ENCODE results near the gene GFOD2.
"Not testable (repeated sequence)": the region's sequence is repeated elsewhere in the genome, so short reads cannot be mapped to it uniquely, and the experiment has no call there.

GFOD2 gene

DNA sequence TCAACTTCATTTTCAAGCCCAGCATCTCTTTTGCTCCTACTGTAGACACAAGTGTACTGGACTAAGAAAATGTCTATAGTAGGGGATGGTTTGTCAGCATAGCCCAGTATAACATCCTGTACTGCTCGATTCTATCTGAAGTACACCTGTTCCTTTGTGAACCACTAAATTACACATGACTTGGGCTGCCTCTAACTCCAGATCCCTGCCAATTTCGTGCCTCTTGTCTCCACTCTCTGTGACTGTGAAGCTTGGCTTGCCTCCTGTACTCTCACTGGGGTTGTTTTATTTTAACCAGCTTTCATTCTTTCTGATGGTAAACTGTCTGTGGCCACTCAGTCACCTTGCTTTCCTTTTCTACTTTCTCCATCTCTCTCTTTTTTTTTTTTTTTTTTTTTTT is 24.5 kb downstream of the GFOD2 start:
- CTCF ChIA-PET: interaction anchor here (0.7 to 2.9 kb wide), 3 partner anchors 9 to 196 kb away, joined by 3 to 9 read pairs (median 4); no protein-coding TSS in a partner anchor
- TF ChIP-seq, protein P1, sequence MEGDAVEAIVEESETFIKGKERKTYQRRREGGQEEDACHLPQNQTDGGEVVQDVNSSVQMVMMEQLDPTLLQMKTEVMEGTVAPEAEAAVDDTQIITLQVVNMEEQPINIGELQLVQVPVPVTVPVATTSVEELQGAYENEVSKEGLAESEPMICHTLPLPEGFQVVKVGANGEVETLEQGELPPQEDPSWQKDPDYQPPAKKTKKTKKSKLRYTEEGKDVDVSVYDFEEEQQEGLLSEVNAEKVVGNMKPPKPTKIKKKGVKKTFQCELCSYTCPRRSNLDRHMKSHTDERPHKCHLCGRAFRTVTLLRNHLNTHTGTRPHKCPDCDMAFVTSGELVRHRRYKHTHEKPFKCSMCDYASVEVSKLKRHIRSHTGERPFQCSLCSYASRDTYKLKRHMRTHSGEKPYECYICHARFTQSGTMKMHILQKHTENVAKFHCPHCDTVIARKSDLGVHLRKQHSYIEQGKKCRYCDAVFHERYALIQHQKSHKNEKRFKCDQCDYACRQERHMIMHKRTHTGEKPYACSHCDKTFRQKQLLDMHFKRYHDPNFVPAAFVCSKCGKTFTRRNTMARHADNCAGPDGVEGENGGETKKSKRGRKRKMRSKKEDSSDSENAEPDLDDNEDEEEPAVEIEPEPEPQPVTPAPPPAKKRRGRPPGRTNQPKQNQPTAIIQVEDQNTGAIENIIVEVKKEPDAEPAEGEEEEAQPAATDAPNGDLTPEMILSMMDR (IDR thresholded peaks at IDR 0.05; ENCODE audit: insufficient read depth, low read length, missing control alignments): no peak
- POLR2A ChIA-PET: no interaction called here
- DNase-seq (ENCODE audit: low read depth, low spot score): no peak
- H3K4me3 ChIP-seq (ENCODE audit: low read depth, low read length): no peak overlapping the region

DNA sequence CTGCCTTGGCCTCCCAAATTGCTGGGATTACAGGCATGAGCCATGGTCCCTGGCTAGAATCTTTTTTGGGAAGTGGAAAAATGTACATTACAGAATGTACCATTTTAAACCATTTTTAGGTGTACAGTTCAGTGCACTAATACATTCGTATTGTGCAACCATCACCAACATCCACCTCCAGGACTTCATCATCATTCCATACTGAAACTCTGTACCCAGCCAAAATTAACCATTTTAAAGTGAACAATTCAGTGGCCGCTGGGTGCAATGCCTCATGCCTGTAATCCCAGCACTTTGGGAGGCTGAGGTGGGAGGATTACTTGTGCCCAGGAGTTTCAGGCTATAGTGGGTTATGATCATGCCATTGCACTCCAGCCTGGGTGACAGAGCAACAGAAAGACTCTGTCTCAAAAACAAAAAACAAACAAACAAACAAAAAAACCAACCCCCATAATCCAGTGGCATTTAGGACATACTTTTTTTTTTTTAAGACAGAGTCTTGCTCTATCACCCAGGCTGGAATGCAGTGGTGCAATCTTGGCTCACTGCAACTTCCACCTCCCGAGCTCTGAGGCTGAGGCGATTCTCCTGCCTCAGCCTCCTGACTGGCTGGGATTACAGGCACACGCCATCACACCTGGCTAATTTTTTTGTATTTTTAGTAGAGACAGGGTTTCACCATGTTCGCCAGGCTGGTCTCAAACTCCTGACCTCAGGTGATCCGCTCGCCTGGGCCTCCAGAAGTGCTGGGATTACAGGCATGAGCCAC is 25.4 kb downstream of the GFOD2 start:
- POLR2A ChIA-PET; H3K4me3 ChIP-seq (ENCODE audit: low read depth, low read length); DNase-seq (ENCODE audit: low read depth, low spot score): not testable (repeated sequence)
- CTCF ChIA-PET: interaction anchor here (2.9 kb wide), 1 partner anchor 26 kb away, joined by 9 read pairs; no protein-coding TSS in a partner anchor

DNA sequence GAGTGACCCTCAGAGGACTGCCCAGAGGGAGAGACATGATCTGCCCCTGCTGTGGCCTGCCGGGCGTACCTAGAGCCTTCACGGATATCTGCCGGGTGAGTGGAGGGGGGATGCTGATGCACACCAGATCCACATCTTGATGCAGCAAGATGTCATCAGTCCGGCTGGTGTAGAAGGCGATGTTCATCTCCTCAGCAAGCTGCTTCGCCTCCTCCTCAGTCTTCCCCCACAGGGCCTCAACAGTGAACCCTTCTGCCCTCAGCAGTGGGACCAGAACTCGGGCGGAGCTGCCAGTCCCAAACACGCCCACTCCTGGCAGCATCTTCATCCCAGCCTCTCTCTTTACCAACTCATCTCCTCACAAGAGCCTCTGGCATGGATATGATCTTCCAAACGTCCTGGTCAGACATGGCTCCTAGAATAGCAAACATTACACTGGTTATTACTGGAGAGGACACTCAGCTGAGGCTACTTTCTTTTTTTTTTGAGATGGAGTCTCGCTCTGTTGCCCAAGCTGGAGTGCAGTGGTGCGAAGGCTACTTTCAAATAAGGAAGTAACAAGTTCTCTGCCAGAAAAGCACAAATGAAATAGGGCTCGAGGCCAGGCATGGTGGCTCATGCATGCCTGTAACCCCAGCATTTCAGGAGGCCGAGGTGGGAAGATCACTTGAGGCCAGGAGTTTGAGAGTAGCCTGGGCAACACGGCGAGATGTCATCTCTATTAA is 33.6 kb downstream of the GFOD2 start:
- TF ChIP-seq, protein P1 (IDR thresholded peaks at IDR 0.05; ENCODE audit: insufficient read depth, low read length, missing control alignments): no peak
- CTCF ChIA-PET: interaction anchor here (10.7 kb wide), 1 partner anchor 16 kb away, joined by 87 read pairs; the partner anchor contains the start of genes C16orf86 and ENKD1
- no peak for DNase-seq (ENCODE audit: low read depth, low spot score)
- POLR2A ChIA-PET: no interaction called here
- H3K4me3 ChIP-seq (ENCODE audit: low read depth, low read length): no peak overlapping the region

DNA sequence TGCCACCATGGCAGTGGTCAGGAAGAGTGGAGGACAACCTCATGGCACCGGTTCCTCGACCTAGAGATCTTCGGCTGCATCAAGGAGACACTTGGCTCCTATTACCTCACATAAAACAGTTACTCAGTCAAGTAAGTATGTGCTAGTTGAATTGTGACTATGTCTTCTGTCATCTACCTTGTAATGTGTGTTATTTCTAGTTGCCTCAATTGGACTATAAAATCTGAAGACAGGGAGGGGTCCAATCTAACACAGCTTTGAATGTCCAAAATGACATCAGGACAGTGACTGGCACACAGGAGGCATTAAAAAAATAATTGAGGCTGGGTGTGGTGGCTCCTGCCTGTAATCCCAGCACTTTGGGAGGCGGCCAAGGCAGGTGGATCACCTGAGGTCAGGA is 35.3 kb downstream of the GFOD2 start:
- TF ChIP-seq, protein P1 (IDR thresholded peaks at IDR 0.05; ENCODE audit: insufficient read depth, low read length, missing control alignments): no peak
- CTCF ChIA-PET: interaction anchor here (1.1 to 10.7 kb wide), 3 partner anchors 14 to 162 kb away, joined by 3 to 87 read pairs (median 4); partner anchors contain the start of genes C16orf86 and ENKD1
- DNase-seq (ENCODE audit: low read depth, low spot score): no peak
- H3K4me3 ChIP-seq (ENCODE audit: low read depth, low read length): no peak overlapping the region
- POLR2A ChIA-PET: no interaction called here

DNA sequence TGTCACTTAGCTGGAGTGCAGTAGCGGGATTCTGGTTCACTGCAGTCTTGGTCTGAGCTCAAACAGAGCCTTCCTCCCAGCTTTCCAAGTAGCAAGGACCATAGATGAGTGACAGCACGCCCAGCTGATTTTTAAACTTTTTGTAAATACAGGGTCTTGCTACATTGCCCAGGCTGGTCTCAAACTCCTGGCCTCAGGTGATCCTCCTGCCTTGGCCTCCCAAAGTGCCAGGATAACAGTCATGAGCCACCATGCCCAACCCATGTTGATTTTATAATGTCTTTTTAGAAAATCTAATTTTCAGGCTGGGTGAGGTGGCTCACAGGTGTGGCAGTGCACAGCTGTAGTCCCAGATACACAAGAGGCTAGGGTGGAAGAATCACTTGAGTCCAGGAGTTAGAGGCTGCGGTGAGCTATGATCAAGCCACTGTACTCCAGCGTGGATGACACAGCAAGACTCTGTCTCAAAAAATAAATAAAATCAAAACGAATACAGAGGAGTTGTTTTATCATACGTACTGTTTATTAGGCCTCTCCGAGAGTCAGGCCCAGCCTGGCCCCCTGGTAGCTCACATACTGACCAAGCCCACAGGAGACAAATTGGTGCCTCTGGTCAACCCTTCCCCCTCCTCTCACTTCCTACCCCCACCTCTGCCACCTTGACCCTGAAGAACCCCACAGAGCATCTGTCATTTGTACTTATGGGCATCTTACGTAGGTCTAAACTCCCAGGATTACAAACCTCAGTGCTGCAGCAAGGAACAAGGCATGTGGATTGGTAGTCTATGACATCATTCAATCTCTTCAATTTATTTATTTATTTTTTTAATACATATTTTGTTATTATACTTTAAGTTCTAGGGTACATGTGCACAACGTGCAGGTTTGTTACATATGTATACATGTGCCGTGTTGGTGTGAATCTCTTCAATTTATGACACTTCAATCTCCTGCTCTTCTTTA is 38.9 kb downstream of the GFOD2 start:
- ChIA-PET POLR2A (interaction anchor here (0.6 kb wide), 1 partner anchor 133 kb away, joined by 3 read pairs; no protein-coding TSS in a partner anchor), CTCF (interaction anchor here (1.0 to 10.7 kb wide), 4 partner anchors 10 to 159 kb away, joined by 3 to 87 read pairs (median 4); partner anchors contain the start of genes C16orf86 and ENKD1)
- no peak for DNase-seq (ENCODE audit: low read depth, low spot score)
- TF ChIP-seq, protein P1 (IDR thresholded peaks at IDR 0.05; ENCODE audit: insufficient read depth, low read length, missing control alignments): no peak
- no peak overlapping the region for H3K4me3 ChIP-seq (ENCODE audit: low read depth, low read length)

DNA sequence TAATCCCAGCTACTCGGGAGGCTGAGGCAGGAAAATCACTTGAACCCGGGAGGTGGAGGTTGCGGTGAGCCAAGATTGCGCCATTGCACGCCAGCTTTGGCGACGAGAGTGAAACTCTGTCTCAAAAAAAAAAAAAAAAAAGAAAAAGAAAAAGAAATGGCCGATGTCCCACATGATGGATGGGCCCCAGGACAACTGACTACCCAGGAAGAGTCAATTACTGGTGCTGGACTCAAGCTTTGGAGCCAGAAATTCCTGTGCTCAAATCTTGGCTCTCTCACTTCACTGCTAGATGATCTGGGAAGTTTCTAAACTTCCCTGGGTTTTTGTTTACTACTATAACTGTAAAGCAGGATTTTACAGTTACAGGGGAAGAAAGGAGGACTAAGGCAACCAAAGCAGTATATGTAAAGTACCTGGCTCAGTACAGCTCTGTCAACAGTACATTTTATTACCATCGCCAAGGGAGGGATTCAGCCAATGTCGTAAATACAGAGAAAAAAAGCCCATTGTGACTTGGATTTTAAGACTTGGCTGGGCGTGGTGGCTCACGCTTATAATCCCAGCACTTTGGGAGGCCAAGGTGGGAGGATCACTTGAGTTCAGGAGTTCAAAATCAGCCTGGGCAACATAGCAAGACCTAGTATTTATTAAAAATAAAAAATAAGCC is 40.6 kb downstream of the GFOD2 start:
- no peak for DNase-seq (ENCODE audit: low read depth, low spot score)
- ChIA-PET CTCF (interaction anchor here (10.7 kb wide), 1 partner anchor 9 kb away, joined by 87 read pairs; the partner anchor contains the start of genes C16orf86 and ENKD1), POLR2A (no interaction called here)
- no peak overlapping the region for H3K4me3 ChIP-seq (ENCODE audit: low read depth, low read length)
- TF ChIP-seq, protein P1 (IDR thresholded peaks at IDR 0.05; ENCODE audit: insufficient read depth, low read length, missing control alignments): no peak
